Psoas muscle (tissue), 8 donors: ENCODE results near the gene DDAH1. TPM values are rescaled to one million over a fixed set of nuclear protein-coding genes. Genes with fewer than 3 reads are reported as not detected.

ENCODE experiments used
- ATAC-seq, 4 donors: fragments of 200-7000 bp; cut with Tn5 transposase; one replicate each; pipeline ENCODE4 v1.9.1; 2020; ENCODE audit warnings: moderate library complexity in 3 of 4, mild to moderate bottlenecking in 2 of 4
- DNase-seq, 2 donors: peaks; one replicate each; pipeline ENCODE4 v3.0.0-alpha.2; 2020
- H3K27ac ChIP-seq: fragments of 200-600 bp; one replicate; pipeline ENCODE4 v1.8.0; 2022
- H3K27me3 ChIP-seq, 3 donors: fragments of 200-600 bp in 1 of 3; one replicate each; pipeline versions ENCODE4 v1.6.1 to v1.8.0; 2013 to 2022; ENCODE audit warnings: low read length in 2 of 3, mild to moderate bottlenecking in 2 of 3, moderate library complexity in 1 of 3; ENCODE audit not compliant: insufficient read depth in 3 of 3
- H3K36me3 ChIP-seq, 2 donors: fragments of 200-600 bp in 1 of 2; one replicate each; pipeline versions ENCODE4 v1.6.1 to v1.8.0; 2013 to 2022; ENCODE audit warnings: low read depth in 1 of 2, mild to moderate bottlenecking in 1 of 2, moderate library complexity in 1 of 2; ENCODE audit not compliant: insufficient read depth in 1 of 2
- H3K4me1 ChIP-seq: fragments of 200-600 bp; one replicate; pipeline ENCODE4 v1.8.0; 2022
- H3K4me3 ChIP-seq: fragments of 200-600 bp; one replicate; pipeline ENCODE4 v1.8.0; 2022; ENCODE audit warnings: mild to moderate bottlenecking
- H3K9me3 ChIP-seq: fragments of 200-600 bp; one replicate; pipeline ENCODE4 v1.8.0; 2022
- CTCF ChIP-seq: fragments of 200-600 bp; IDR thresholded peaks from one replicate; pipeline ENCODE4 v1.8.0; 2022; ENCODE audit warnings: antibody characterized with exemption
- WGBS, 3 donors: extraction: QIAGEN DNeasy Blood & Tissue Kit; methylation state at CpG; one replicate each; pipeline versions ENCODE4 v1.1.6 to v1.1.7; 2013; 5-methylcytosine and 5-hydroxymethylcytosine counted together
- intact Hi-C, 2 donors: fragments of 100-400 bp; cut with DNase I; formaldehyde crosslinking; loops; one replicate each; pipeline versions ENCODE4 v1.11.0 to v1.14.2; 2022
- polyA plus RNA-seq, 3 donors: library from polyadenylated mRNA; stranded (reverse); fragments of 200-250 nt; gene quantifications; one replicate each; pipeline ENCODE4 v1.2.3, GENCODE V29; 2013
- total RNA-seq, 4 donors: library from RNA; stranded (reverse); fragmentation: NEBNext Ultra II Directional in 2 of 4; extraction: Animal tissue kit (Norgen Biotek cat#: 25700) in 2 of 4; gene quantifications; one replicate each; pipeline versions ENCODE4 v1.2.1 to v1.2.4, GENCODE V29; 2021 to 2023
- donor health status: healthy with polysubstance abuse.
- donor health status: DM: no; HTN: no; CAD: no; lungs with moderate emphysema.
- donor health status: Bipolar disorder and iron deficiency.
- donor health status: healthy.
- donor health status: DM: yes; HTN: yes; CAD: no.
- donor health status: DM: no; HTN: no; CAD: no.
- donor health status: DM: no; HTN: no; CAD: no.
- donor health status: DM: yes; HTN: yes; CAD: no.

DDAH1 gene
- total and polyA plus RNA-seq, 7 donors: 2.1 to 53.6 (median 8.2) TPM

GRCh38 chr1:85275701-85276214 is 189.2 kb downstream of the DDAH1 start:
- Histone ChIP-seq H3K27ac (peak overlapping the region; percentile 97), H3K27me3 (no peaks in the 10 kb centered on the region), H3K36me3 (peaks cover 0 to 14% of the 10 kb centered on the region in 2 donors), H3K4me1 (peaks cover 14% of the 10 kb centered on the region), H3K4me3 (peak overlapping the region; percentile 87), H3K9me3 (no peaks in the 10 kb centered on the region)
- intact Hi-C loops: no loop called here
- ATAC-seq: peak in 1 of 4 donors; percentile 3
- DNase-seq: no peak
- 2 to 3% (median 2%) methylated on average over 13 of the region's 13 CpGs for WGBS, 3 donors
- TF ChIP-seq CTCF: no peak

- no peaks in the 10 kb centered on the region for H3K9me3 ChIP-seq
- H3K4me3 ChIP-seq: peak overlapping the region; percentile 87
- H3K27me3 ChIP-seq: no peaks in the 10 kb centered on the region
- ATAC-seq: peak in 2 of 4 donors; percentile 25 to 57
- no peak for TF ChIP-seq CTCF
- no peak for DNase-seq
- 50 to 83% (median 73%) methylated on average over 1 of the region's 1 CpG for WGBS, 3 donors
- peaks cover 0 to 21% of the 10 kb centered on the region in 2 donors for H3K36me3 ChIP-seq
- H3K4me1 ChIP-seq: peaks cover 14% of the 10 kb centered on the region
- peak overlapping the region; percentile 97 for H3K27ac ChIP-seq
- intact Hi-C loops: no loop called here
Measured at GRCh38 chr1:85274969-85275453, 189.9 kb downstream of the DDAH1 start.

- H3K4me1 ChIP-seq: peaks cover 14% of the 10 kb centered on the region
Measured at GRCh38 chr1:85273397-85273796, 191.6 kb downstream of the DDAH1 start.

GRCh38 chr1:85268801-85269585 is 196.0 kb downstream of the DDAH1 start:
- Histone ChIP-seq H3K27me3 (no peaks in the 10 kb centered on the region), H3K4me3 (no peak overlapping the region), H3K36me3 (peaks cover 7 to 78% of the 10 kb centered on the region in 2 donors), H3K9me3 (no peaks in the 10 kb centered on the region), H3K27ac (no peak overlapping the region), H3K4me1 (peaks cover under 1% of the 10 kb centered on the region)
- intact Hi-C loops: loop anchor here in 1 of 2 donors (10.0 kb wide), 1 partner anchor 764 kb away; the partner anchor contains the start of genes GNG5 and SPATA1
- no peak for TF ChIP-seq CTCF
- no peak for DNase-seq
- ATAC-seq: no peak
- 73 to 85% (median 75%) methylated on average over 5 of the region's 5 CpGs for WGBS, 3 donors

More at GRCh38 chr1:85273397-85273796, 191.6 kb downstream of the DDAH1 start:
- intact Hi-C loops: no loop called here
- H3K9me3 ChIP-seq: no peaks in the 10 kb centered on the region
- TF ChIP-seq CTCF: no peak
- peaks cover 5 to 37% of the 10 kb centered on the region in 2 donors for H3K36me3 ChIP-seq
- ATAC-seq: no peak
- DNase-seq: no peak
- no peak overlapping the region for H3K4me3 ChIP-seq
- H3K27me3 ChIP-seq: no peaks in the 10 kb centered on the region
- H3K27ac ChIP-seq: no peak overlapping the region

Other genes with a start within 250 kb of the DDAH1 start
- gene C1orf52, start 205.5 kb downstream of the DDAH1 start, total RNA-seq: 10 to 100 TPM; 10.2 to 20.7 (median 13.1) TPM
- gene C1orf52, start 205.5 kb downstream of the DDAH1 start, polyA plus RNA-seq: 10 to 100 TPM; 13.3 to 28.8 (median 20.7) TPM
- 10 to 100 TPM in 1 of 4 donors, 1 to 10 TPM in 3; 4.2 to 10.9 (median 8.7) TPM for gene BCL10, start 188.5 kb downstream of the DDAH1 start, total RNA-seq
- 1 to 10 TPM; 2.9 to 8.9 (median 5.2) TPM for gene BCL10, start 188.5 kb downstream of the DDAH1 start, polyA plus RNA-seq
- gene CCN1, start 115.6 kb upstream of the DDAH1 start, total RNA-seq: 100 to 1,000 TPM in 2 of 4 donors, 10 to 100 TPM in 2; 43.3 to 171 (median 103) TPM
- 10 to 100 TPM in 2 of 3 donors, 1 to 10 TPM in 1; 10.0 to 21.6 (median 20.5) TPM for gene CCN1, start 115.6 kb upstream of the DDAH1 start, polyA plus RNA-seq
- 10 to 100 TPM; 12.2 to 13.5 (median 12.7) TPM for gene ZNHIT6, start 243.3 kb upstream of the DDAH1 start, total RNA-seq
- 10 to 100 TPM in 1 of 3 donors, 1 to 10 TPM in 2; 3.6 to 12.3 (median 6.1) TPM for gene ZNHIT6, start 243.3 kb upstream of the DDAH1 start, polyA plus RNA-seq